GM18505 (cell line): ENCODE measurements around the gene KCNJ10.

Experiments used
- ATAC-seq: cut with Tn5 transposase; IDR thresholded peaks from one replicate; pipeline ENCODE4 v1.9.1; 2021; ENCODE audit not compliant: unreplicated experiment
- POLR2A ChIP-seq: IDR thresholded peaks from 4 replicates; pipeline ENCODE4 v1.6.1; 2011; ENCODE audit warnings: borderline replicate concordance; ENCODE audit not compliant: insufficient read depth, insufficient read length; ENCODE audit errors: extremely low read depth

Gene KCNJ10

GRCh38 chr1:160006312-160006940 lies 63.5 kb downstream of the KCNJ10 start:
- no peak for TF ChIP-seq POLR2A
- no peak for ATAC-seq

- no peak for TF ChIP-seq POLR2A
- ATAC-seq = no peak
Measured at GRCh38 chr1:160005070-160005469, 64.9 kb downstream of the KCNJ10 start.

- ATAC-seq = no peak
- no peak for TF ChIP-seq POLR2A
Measured at GRCh38 chr1:160004425-160004824, 65.5 kb downstream of the KCNJ10 start.

- ATAC-seq = no peak
- no peak for TF ChIP-seq POLR2A
Measured at GRCh38 chr1:160004001-160004400, 66.0 kb downstream of the KCNJ10 start.

- TF ChIP-seq POLR2A = no peak
- ATAC-seq = no peak
Measured at GRCh38 chr1:160001440-160001839, 68.5 kb downstream of the KCNJ10 start.

GRCh38 chr1:159999204-159999603 lies 70.8 kb downstream of the KCNJ10 start:
- no peak for TF ChIP-seq POLR2A
- ATAC-seq = no peak

- no peak for TF ChIP-seq POLR2A
- no peak for ATAC-seq
Measured at GRCh38 chr1:159996653-159997052, 73.3 kb downstream of the KCNJ10 start.

GRCh38 chr1:159994896-159995295 lies 75.1 kb downstream of the KCNJ10 start:
- no peak for ATAC-seq

GRCh38 chr1:159993911-159994310 lies 76.0 kb downstream of the KCNJ10 start:
- ATAC-seq = no peak
- no peak for TF ChIP-seq POLR2A

More at GRCh38 chr1:159994896-159995295, 75.1 kb downstream of the KCNJ10 start:
- no peak for TF ChIP-seq POLR2A

- TF ChIP-seq POLR2A = no peak
- ATAC-seq = no peak
Measured at GRCh38 chr1:159992161-159992560, 77.8 kb downstream of the KCNJ10 start.

- no peak for TF ChIP-seq POLR2A
- no peak for ATAC-seq
Measured at GRCh38 chr1:159991513-159991912, 78.4 kb downstream of the KCNJ10 start.

GRCh38 chr1:159990005-159990404 lies 80.0 kb downstream of the KCNJ10 start:
- no peak for ATAC-seq
- TF ChIP-seq POLR2A = no peak

GRCh38 chr1:159989581-159989980 lies 80.4 kb downstream of the KCNJ10 start:
- TF ChIP-seq POLR2A = no peak
- ATAC-seq = no peak

- TF ChIP-seq POLR2A = no peak
- ATAC-seq = no peak
Measured at GRCh38 chr1:159988006-159988405, 82.0 kb downstream of the KCNJ10 start.

GRCh38 chr1:159987186-159987585 lies 82.8 kb downstream of the KCNJ10 start:
- no peak for TF ChIP-seq POLR2A
- no peak for ATAC-seq
